ENCODE results near the gene RFFL. TPM values are rescaled to one million over a fixed set of nuclear protein-coding genes. Genes with fewer than 3 reads are reported as not detected.

Gene RFFL
- total and polyA plus RNA-seq, 9 of the 15 experiments (the other 6 are each of a cell fraction or from before 2014, with no cell fraction given): 3.4 to 18.1 (median 12.8) TPM

DNA sequence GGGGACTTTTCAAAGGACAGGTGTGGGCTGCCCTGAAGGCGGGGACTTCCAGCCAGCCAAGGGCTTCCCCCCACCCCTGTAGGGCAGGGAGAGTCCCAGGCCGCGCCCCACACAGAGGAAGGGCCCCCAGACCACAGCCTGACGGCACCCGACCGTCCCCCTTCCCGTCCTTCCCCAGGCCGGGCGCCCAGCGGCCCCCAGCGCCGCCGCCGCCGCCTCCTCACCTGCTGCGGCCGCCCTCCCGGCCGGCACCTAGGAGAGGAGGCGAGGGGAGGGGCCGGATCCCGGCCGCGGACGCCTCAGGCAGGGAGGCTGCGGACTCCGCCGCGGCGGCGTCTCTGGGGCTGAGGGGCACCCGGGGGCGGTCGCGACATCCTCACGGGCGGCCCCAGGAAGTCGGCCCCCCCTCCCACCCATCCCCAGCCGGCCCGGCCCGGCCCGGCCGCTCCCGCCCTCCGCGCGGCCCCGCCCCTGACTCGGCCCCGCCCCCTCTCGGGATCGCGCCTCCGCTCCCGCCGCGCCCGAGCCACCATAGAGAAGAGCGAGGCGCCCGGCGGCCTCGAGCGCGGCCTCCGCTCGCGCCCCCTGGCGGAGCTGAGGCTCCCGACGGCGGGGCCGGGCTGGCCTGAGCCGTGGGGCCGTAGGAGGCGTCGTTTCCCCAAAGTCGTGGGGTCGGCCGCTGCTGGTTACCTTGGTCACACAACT is 25.5 kb upstream of the RFFL start (continued):
- TF ChIP-seq ELF1 (tag; IDR thresholded peaks at IDR 0.05) (0 out of 2 replicates have a peak, but pooled peaks have one; percentile 15), SMAD4 (CRISPR knock-in tag; conservative IDR thresholded peaks at IDR 0.05) (peak; percentile 76), EGR1 (conservative IDR thresholded peaks at IDR 0.05) (0 out of 2 replicates have a peak, but pooled peaks have one; percentile 9), MAZ (CRISPR knock-in tag; conservative IDR thresholded peaks at IDR 0.05 in 1 of 2, IDR thresholded peaks at IDR 0.05 in 1 of 2) (peak in 1 of 2 experiments; percentile 80; a peak in 2 of 4 replicates), RB1 (IDR thresholded peaks at IDR 0.05; ENCODE audit: low read depth) (peak; percentile 83), RFX5 (IDR thresholded peaks at IDR 0.05; ENCODE audit: low read depth, low read length) (no peak), POLR2H (tag; IDR thresholded peaks at IDR 0.05; ENCODE audit: low read depth) (peak; percentile 30), RBM22 (IDR thresholded peaks at IDR 0.05; ENCODE audit: low read depth, low read length, poor library complexity, severe bottlenecking) (peak; percentile 38), DDX20 (tag; IDR thresholded peaks at IDR 0.05; ENCODE audit: low read depth) (no peak), EP300 (IDR thresholded peaks at IDR 0.05; ENCODE audit: low read length) (peak; percentile 12; the same call in 1 of the 2 replicates), LCOR (CRISPR knock-in tag; IDR thresholded peaks at IDR 0.05) (no peak), HDAC2 (IDR thresholded peaks at IDR 0.05) (0 out of 2 replicates have a peak, but pooled peaks have one; percentile 3), JUND (IDR thresholded peaks at IDR 0.05; ENCODE audit: borderline replicate concordance, low read depth, low read length) (no peak), JUND (tag; IDR thresholded peaks at IDR 0.05; ENCODE audit: borderline replicate concordance, low read depth, low read length) (no peak; the same call in 2 of the 3 replicates), ESRRA (IDR thresholded peaks at IDR 0.05; ENCODE audit: borderline replicate concordance, low read depth) (peak; percentile 67; the same call in 1 of the 2 replicates)
- TF ChIP-seq, protein P1, sequence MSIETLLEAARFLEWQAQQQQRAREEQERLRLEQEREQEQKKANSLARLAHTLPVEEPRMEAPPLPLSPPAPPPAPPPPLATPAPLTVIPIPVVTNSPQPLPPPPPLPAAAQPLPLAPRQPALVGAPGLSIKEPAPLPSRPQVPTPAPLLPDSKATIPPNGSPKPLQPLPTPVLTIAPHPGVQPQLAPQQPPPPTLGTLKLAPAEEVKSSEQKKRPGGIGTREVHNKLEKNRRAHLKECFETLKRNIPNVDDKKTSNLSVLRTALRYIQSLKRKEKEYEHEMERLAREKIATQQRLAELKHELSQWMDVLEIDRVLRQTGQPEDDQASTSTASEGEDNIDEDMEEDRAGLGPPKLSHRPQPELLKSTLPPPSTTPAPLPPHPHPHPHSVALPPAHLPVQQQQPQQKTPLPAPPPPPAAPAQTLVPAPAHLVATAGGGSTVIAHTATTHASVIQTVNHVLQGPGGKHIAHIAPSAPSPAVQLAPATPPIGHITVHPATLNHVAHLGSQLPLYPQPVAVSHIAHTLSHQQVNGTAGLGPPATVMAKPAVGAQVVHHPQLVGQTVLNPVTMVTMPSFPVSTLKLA (conservative IDR thresholded peaks at IDR 0.05): 0 out of 4 replicates have a peak, but pooled peaks of 1 of the 2 experiments have one; percentile 13
- TF ChIP-seq, protein P2, sequence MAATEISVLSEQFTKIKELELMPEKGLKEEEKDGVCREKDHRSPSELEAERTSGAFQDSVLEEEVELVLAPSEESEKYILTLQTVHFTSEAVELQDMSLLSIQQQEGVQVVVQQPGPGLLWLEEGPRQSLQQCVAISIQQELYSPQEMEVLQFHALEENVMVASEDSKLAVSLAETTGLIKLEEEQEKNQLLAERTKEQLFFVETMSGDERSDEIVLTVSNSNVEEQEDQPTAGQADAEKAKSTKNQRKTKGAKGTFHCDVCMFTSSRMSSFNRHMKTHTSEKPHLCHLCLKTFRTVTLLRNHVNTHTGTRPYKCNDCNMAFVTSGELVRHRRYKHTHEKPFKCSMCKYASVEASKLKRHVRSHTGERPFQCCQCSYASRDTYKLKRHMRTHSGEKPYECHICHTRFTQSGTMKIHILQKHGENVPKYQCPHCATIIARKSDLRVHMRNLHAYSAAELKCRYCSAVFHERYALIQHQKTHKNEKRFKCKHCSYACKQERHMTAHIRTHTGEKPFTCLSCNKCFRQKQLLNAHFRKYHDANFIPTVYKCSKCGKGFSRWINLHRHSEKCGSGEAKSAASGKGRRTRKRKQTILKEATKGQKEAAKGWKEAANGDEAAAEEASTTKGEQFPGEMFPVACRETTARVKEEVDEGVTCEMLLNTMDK (IDR thresholded peaks at IDR 0.05; ENCODE audit: borderline replicate concordance, insufficient read depth, low read depth, low read length, poor library complexity, severe bottlenecking): peak; percentile 97
- TF ChIP-seq, protein P3, sequence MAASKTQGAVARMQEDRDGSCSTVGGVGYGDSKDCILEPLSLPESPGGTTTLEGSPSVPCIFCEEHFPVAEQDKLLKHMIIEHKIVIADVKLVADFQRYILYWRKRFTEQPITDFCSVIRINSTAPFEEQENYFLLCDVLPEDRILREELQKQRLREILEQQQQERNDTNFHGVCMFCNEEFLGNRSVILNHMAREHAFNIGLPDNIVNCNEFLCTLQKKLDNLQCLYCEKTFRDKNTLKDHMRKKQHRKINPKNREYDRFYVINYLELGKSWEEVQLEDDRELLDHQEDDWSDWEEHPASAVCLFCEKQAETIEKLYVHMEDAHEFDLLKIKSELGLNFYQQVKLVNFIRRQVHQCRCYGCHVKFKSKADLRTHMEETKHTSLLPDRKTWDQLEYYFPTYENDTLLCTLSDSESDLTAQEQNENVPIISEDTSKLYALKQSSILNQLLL (CRISPR knock-in tag; IDR thresholded peaks at IDR 0.05; ENCODE audit: borderline replicate concordance): no peak

Data from K562 (cell line).